OCI-M1 (cell line): Measurements from ENCODE around the gene RASGRF2.
"Not testable (repeated sequence)": the region's sequence is repeated elsewhere in the genome, so short reads cannot be mapped to it uniquely, and the experiment has no call there.

Experiments used
- DNase-seq: peaks from one replicate; lab custom pipeline; 2025; lab: John Stamatoyannopoulos, UW

The RASGRF2 gene

GRCh38 chr5:81069990-81070389, 109.8 kb downstream of the RASGRF2 start:
- DNase-seq: no peak

GRCh38 chr5:81070571-81071255, 110.5 kb downstream of the RASGRF2 start:
- DNase-seq: no peak

- no peak for DNase-seq
Measured at GRCh38 chr5:81075041-81075440, 114.9 kb downstream of the RASGRF2 start.

- no peak for DNase-seq
Measured at GRCh38 chr5:81077105-81077504, 116.9 kb downstream of the RASGRF2 start.

GRCh38 chr5:81078930-81079329, 118.8 kb downstream of the RASGRF2 start:
- DNase-seq: no peak

- no peak for DNase-seq
Measured at GRCh38 chr5:81080809-81081460, 120.8 kb downstream of the RASGRF2 start.

- DNase-seq: no peak
Measured at GRCh38 chr5:81081461-81081835, 121.3 kb downstream of the RASGRF2 start.

- DNase-seq: no peak
Measured at GRCh38 chr5:81086881-81087281, 126.7 kb downstream of the RASGRF2 start.

GRCh38 chr5:81091199-81091598, 131.0 kb downstream of the RASGRF2 start:
- no peak for DNase-seq

GRCh38 chr5:81093536-81094196, 133.5 kb downstream of the RASGRF2 start:
- DNase-seq: no peak

GRCh38 chr5:81095835-81096234, 135.7 kb downstream of the RASGRF2 start:
- DNase-seq: no peak

GRCh38 chr5:81097713-81098112, 137.6 kb downstream of the RASGRF2 start:
- no peak for DNase-seq

- DNase-seq: no peak
Measured at GRCh38 chr5:81105261-81105877, 145.2 kb downstream of the RASGRF2 start.

- no peak for DNase-seq
Measured at GRCh38 chr5:81115261-81115660, 155.1 kb downstream of the RASGRF2 start.

- DNase-seq: no peak
Measured at GRCh38 chr5:81117566-81117965, 157.4 kb downstream of the RASGRF2 start.

GRCh38 chr5:81121273-81121672, 161.1 kb downstream of the RASGRF2 start:
- no peak for DNase-seq

GRCh38 chr5:81121836-81122630, 161.9 kb downstream of the RASGRF2 start:
- no peak for DNase-seq

GRCh38 chr5:81124689-81125088, 164.5 kb downstream of the RASGRF2 start:
- DNase-seq: not testable (repeated sequence)

GRCh38 chr5:81125959-81126358, 165.8 kb downstream of the RASGRF2 start:
- no peak for DNase-seq

GRCh38 chr5:81128416-81128815, 168.3 kb downstream of the RASGRF2 start:
- DNase-seq: no peak

GRCh38 chr5:81132381-81132780, 172.2 kb downstream of the RASGRF2 start:
- DNase-seq: no peak

GRCh38 chr5:81134066-81134465, 173.9 kb downstream of the RASGRF2 start:
- DNase-seq: no peak
